Neural progenitor cell (in vitro differentiated cells): ENCODE data around the gene CFAP299. TPM values are rescaled to one million over a fixed set of nuclear protein-coding genes. Genes with fewer than 3 reads are reported as not detected.

ENCODE experiments used
- DNase-seq: peaks from one replicate; pipeline ENCODE4 v3.0.0-alpha.2; 2016; ENCODE audit warnings: low spot score
- H2AFZ ChIP-seq: fragments of 200-600 bp; sonication (generic); replicated peaks from 2 replicates; pipeline ENCODE4 v1.6.1; 2016; ENCODE audit warnings: antibody characterized with exemption
- H3F3A ChIP-seq: fragments of 200-600 bp; sonication (generic); 2 replicates; pipeline ENCODE4 v1.6.1; 2016; ENCODE audit warnings: antibody characterized with exemption, low read depth
- H3K27ac ChIP-seq: fragments of 200-600 bp; sonication (generic); 2 replicates; pipeline ENCODE4 v1.5.1; 2016; ENCODE audit warnings: mild to moderate bottlenecking
- H3K27me3 ChIP-seq: fragments of 200-600 bp; sonication (generic); 2 replicates; pipeline ENCODE4 v1.6.1; 2016; ENCODE audit warnings: mild to moderate bottlenecking, moderate library complexity
- H3K36me3 ChIP-seq: fragments of 200-600 bp; sonication (generic); 2 replicates; pipeline ENCODE4 v1.5.1; 2016
- H3K4me1 ChIP-seq: fragments of 200-600 bp; sonication (generic); 2 replicates; pipeline ENCODE4 v1.6.1; 2016; ENCODE audit warnings: mixed run types
- H3K4me2 ChIP-seq: fragments of 200-600 bp; sonication (generic); 2 replicates; pipeline ENCODE4 v1.6.1; 2016
- H3K4me3 ChIP-seq: fragments of 200-600 bp; sonication (generic); 2 replicates; pipeline ENCODE4 v1.5.1; 2016
- H3K79me2 ChIP-seq: fragments of 200-600 bp; sonication (generic); 2 replicates; pipeline ENCODE4 v1.6.1; 2016; ENCODE audit warnings: low read depth
- H3K9ac ChIP-seq: fragments of 200-600 bp; sonication (generic); 2 replicates; pipeline ENCODE4 v1.6.1; 2016
- H3K9me3 ChIP-seq: fragments of 200-600 bp; sonication (generic); 2 replicates; pipeline ENCODE4 v1.5.1; 2016; ENCODE audit warnings: low read depth
- H4K20me1 ChIP-seq: fragments of 200-600 bp; sonication (generic); 2 replicates; pipeline ENCODE4 v1.6.1; 2016; ENCODE audit warnings: low read depth
- H3K27ac Mint-ChIP-seq: 3 replicates; pipeline ENCODE4 v1.8.0; 2021; ENCODE audit warnings: mixed read lengths
- H3K27me3 Mint-ChIP-seq: 2 replicates; pipeline ENCODE4 v1.8.0; 2022; ENCODE audit warnings: low read depth, mild to moderate bottlenecking, inconsistent platforms, moderate library complexity, mixed read lengths; ENCODE audit not compliant: insufficient read depth
- H3K36me3 Mint-ChIP-seq: 3 replicates; pipeline ENCODE4 v1.8.0; 2021; ENCODE audit warnings: mixed read lengths
- H3K4me1 Mint-ChIP-seq: 3 replicates; pipeline ENCODE4 v1.8.0; 2021; ENCODE audit warnings: mixed read lengths
- H3K4me3 Mint-ChIP-seq: 3 replicates; pipeline ENCODE4 v1.8.0; 2021; ENCODE audit warnings: mild to moderate bottlenecking, moderate library complexity, mixed read lengths
- H3K9me3 Mint-ChIP-seq: 3 replicates; pipeline ENCODE4 v1.8.0; 2020; ENCODE audit warnings: mixed read lengths
- EZH2 ChIP-seq: fragments of 200-600 bp; sonication (generic); IDR thresholded peaks from 2 replicates; pipeline ENCODE4 v1.6.1; 2017; ENCODE audit warnings: antibody characterized with exemption, mild to moderate bottlenecking, moderate library complexity
- EZH2phosphoT487 ChIP-seq: fragments of 200-600 bp; sonication (generic); IDR thresholded peaks from 2 replicates; pipeline ENCODE4 v1.6.1; 2017; ENCODE audit warnings: antibody characterized with exemption
- total RNA-seq: library from RNA; depleted of rRNA; stranded (reverse); fragments of >200 nt; gene quantifications from 2 replicates; pipeline ENCODE4 v1.2.3, GENCODE V29; 2015; ENCODE audit warnings: low replicate concordance
- TF ChIP-seq, protein P1 (sequence below): fragments of 200-600 bp; sonication (generic); IDR thresholded peaks from 2 replicates; pipeline ENCODE4 v1.5.1; 2017; ENCODE audit warnings: antibody characterized with exemption, mild to moderate bottlenecking

CFAP299 gene
- total RNA-seq, 1 donor from 2014 or later: not detected

- Histone ChIP-seq H4K20me1 (no peaks in the 10 kb centered on the region), H3K27me3 (no peaks in the 10 kb centered on the region), H3F3A (no peaks in the 10 kb centered on the region), H3K9ac (no peak overlapping the region), H3K27ac (no peak overlapping the region), H3K4me1 (peaks cover 9% of the 10 kb centered on the region), H3K36me3 (no peaks in the 10 kb centered on the region), H2AFZ (no peak overlapping the region), H3K4me3 (no peak overlapping the region), H3K9me3 (no peaks in the 10 kb centered on the region), H3K79me2 (no peaks in the 10 kb centered on the region), H3K4me2 (no peak overlapping the region)
- H3K27ac Mint-ChIP-seq: no peak overlapping the region
- H3K36me3 Mint-ChIP-seq: no peaks in the 10 kb centered on the region
- peaks cover 2% of the 10 kb centered on the region for H3K27me3 Mint-ChIP-seq
- TF ChIP-seq, protein P1, sequence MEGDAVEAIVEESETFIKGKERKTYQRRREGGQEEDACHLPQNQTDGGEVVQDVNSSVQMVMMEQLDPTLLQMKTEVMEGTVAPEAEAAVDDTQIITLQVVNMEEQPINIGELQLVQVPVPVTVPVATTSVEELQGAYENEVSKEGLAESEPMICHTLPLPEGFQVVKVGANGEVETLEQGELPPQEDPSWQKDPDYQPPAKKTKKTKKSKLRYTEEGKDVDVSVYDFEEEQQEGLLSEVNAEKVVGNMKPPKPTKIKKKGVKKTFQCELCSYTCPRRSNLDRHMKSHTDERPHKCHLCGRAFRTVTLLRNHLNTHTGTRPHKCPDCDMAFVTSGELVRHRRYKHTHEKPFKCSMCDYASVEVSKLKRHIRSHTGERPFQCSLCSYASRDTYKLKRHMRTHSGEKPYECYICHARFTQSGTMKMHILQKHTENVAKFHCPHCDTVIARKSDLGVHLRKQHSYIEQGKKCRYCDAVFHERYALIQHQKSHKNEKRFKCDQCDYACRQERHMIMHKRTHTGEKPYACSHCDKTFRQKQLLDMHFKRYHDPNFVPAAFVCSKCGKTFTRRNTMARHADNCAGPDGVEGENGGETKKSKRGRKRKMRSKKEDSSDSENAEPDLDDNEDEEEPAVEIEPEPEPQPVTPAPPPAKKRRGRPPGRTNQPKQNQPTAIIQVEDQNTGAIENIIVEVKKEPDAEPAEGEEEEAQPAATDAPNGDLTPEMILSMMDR: no peak
- TF ChIP-seq EZH2: no peak
- TF ChIP-seq EZH2phosphoT487: no peak
- no peaks in the 10 kb centered on the region for H3K9me3 Mint-ChIP-seq
- no peak overlapping the region for H3K4me3 Mint-ChIP-seq
- no peaks in the 10 kb centered on the region for H3K4me1 Mint-ChIP-seq
- no peak for DNase-seq
Observed at GRCh38 chr4:80463509-80463908, 128.0 kb downstream of the CFAP299 start.

- peak; percentile 46 for DNase-seq
- TF ChIP-seq EZH2phosphoT487 (no peak), EZH2 (no peak)
- TF ChIP-seq, protein P1: no peak
- Mint-ChIP-seq H3K36me3 (no peaks in the 10 kb centered on the region), H3K4me3 (no peak overlapping the region), H3K4me1 (no peaks in the 10 kb centered on the region), H3K27ac (no peak overlapping the region), H3K27me3 (peaks cover 2% of the 10 kb centered on the region), H3K9me3 (no peaks in the 10 kb centered on the region)
- Histone ChIP-seq H3K9ac (no peak overlapping the region), H3K36me3 (no peaks in the 10 kb centered on the region), H3K9me3 (no peaks in the 10 kb centered on the region), H2AFZ (no peak overlapping the region), H3K27me3 (no peaks in the 10 kb centered on the region), H4K20me1 (no peaks in the 10 kb centered on the region), H3F3A (no peaks in the 10 kb centered on the region), H3K4me2 (no peak overlapping the region), H3K4me1 (peaks cover 9% of the 10 kb centered on the region), H3K27ac (no peak overlapping the region), H3K79me2 (no peaks in the 10 kb centered on the region), H3K4me3 (no peak overlapping the region)
Observed at GRCh38 chr4:80465238-80465637, 129.7 kb downstream of the CFAP299 start.

GRCh38 chr4:80465736-80466135, 130.2 kb downstream of the CFAP299 start:
- Histone ChIP-seq H3K79me2 (no peaks in the 10 kb centered on the region), H3K9ac (no peak overlapping the region), H3K36me3 (no peaks in the 10 kb centered on the region), H3K27ac (no peak overlapping the region), H4K20me1 (no peaks in the 10 kb centered on the region), H3K27me3 (no peaks in the 10 kb centered on the region), H3K9me3 (no peaks in the 10 kb centered on the region), H3K4me1 (peaks cover 9% of the 10 kb centered on the region), H3F3A (no peaks in the 10 kb centered on the region), H2AFZ (peak overlapping the region; percentile 66), H3K4me3 (no peak overlapping the region), H3K4me2 (no peak overlapping the region)
- Mint-ChIP-seq H3K36me3 (no peaks in the 10 kb centered on the region), H3K9me3 (no peaks in the 10 kb centered on the region), H3K4me1 (no peaks in the 10 kb centered on the region), H3K27ac (no peak overlapping the region), H3K4me3 (no peak overlapping the region), H3K27me3 (peaks cover 2% of the 10 kb centered on the region)
- TF ChIP-seq, protein P1: no peak
- TF ChIP-seq EZH2phosphoT487 (no peak), EZH2 (no peak)
- DNase-seq: no peak
